Stimulated activated CD4-positive, alpha-beta T cell treated with anti-CD3 and anti-CD28 coated beads, Interleukin-1b, Interleukin-23, amount 100 ng/mL, for 1 hour (primary cell): ENCODE results near the gene VWA8.

Source experiments
- DNase-seq, 2 donors: peaks; one replicate each; pipeline ENCODE4 v3.0.0-alpha.2; 2020; ENCODE audit warnings: low read depth in 2 of 2

Gene VWA8

GRCh38 chr13:41802684-41803444 is 158.0 kb downstream of the VWA8 start:
- DNase-seq: no peak

GRCh38 chr13:41802043-41802683 is 158.7 kb downstream of the VWA8 start:
- DNase-seq: no peak

- DNase-seq: no peak
Observed at GRCh38 chr13:41791056-41791455, 169.9 kb downstream of the VWA8 start.

GRCh38 chr13:41788552-41788951 is 172.4 kb downstream of the VWA8 start:
- no peak for DNase-seq

GRCh38 chr13:41785402-41786172 is 175.3 kb downstream of the VWA8 start:
- DNase-seq: no peak

DNA sequence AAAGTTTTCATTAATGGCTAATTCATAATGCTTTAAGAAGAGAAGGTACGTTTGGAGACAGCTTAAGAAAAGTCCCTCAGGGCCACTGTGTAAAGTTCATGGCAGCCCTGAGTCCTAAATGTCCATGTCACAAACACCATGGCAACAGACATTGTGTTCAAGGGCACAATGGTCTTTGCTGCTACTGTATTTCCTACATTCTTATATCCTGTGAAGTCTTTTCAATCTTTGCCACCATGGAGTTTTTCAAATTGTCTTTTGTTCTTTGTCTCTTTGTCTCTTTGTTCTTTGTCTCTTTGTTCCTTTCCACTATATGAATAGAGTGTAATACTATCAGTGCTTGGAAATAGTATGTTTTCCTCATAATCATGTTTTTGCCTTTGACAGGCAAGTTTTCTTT is 178.8 kb downstream of the VWA8 start:
- DNase-seq: no peak

- no peak for DNase-seq
Observed at GRCh38 chr13:41780715-41781706, 179.9 kb downstream of the VWA8 start.

- DNase-seq: no peak
Observed at GRCh38 chr13:41775251-41775650, 185.7 kb downstream of the VWA8 start.

GRCh38 chr13:41774605-41775218 is 186.2 kb downstream of the VWA8 start:
- DNase-seq: no peak

GRCh38 chr13:41767801-41768200 is 193.1 kb downstream of the VWA8 start:
- DNase-seq: no peak

GRCh38 chr13:41766439-41766838 is 194.5 kb downstream of the VWA8 start:
- DNase-seq: no peak

- no peak for DNase-seq
Observed at GRCh38 chr13:41765813-41766212, 195.1 kb downstream of the VWA8 start.

- DNase-seq: no peak
Observed at GRCh38 chr13:41765020-41765419, 195.9 kb downstream of the VWA8 start.

GRCh38 chr13:41764558-41764957 is 196.4 kb downstream of the VWA8 start:
- DNase-seq: no peak

- no peak for DNase-seq
Observed at GRCh38 chr13:41763782-41764181, 197.1 kb downstream of the VWA8 start.

DNA sequence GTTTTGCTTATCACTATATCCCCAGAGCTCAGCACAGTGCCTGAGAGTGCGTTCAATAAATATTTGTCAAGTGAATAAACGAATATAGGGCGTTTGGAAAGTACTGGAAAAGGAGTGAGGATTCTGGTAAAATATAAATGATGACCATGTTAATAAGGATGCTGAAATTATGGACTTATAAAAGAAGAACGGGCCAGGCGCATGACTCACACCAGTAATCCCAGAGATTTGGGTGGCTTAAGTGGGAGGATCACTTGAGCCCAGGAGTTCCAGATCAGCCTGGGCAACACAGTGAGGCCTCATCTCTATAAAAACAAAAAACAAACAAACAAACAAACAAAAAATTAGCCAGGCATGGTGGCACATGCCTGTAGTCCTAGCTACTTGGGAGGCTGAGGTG is 198.1 kb downstream of the VWA8 start:
- no peak for DNase-seq

DNA sequence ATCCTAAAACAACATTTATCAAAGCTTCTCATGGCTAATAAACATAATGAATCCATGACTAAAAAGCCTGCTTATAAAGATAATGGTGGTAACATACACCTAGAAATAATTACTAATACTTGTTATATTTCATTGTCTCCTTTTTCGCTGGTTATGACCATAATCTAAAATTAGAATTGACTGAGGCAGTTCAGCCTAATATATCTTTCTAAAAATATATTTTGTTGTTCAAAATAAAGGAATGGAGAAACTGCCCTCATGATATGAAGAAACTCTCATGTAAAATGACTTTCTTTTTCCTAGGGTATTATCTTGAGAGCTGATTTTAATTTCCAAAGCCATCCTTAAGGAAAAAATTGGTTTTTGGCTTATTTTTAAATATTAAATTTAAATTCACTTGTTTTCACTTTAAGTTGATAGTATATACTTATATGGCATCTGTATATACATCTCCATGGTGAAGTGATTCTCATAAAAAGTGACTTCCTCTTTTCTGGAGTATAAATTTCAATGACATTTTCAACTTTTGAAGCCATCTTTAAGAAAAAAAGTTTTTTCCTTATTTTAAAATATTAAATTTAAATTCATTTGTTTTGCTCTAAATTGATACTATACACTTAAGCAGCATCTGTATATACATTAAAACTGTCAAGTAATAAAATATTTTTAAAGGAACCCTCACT is 204.6 kb downstream of the VWA8 start:
- DNase-seq: no peak

DNA sequence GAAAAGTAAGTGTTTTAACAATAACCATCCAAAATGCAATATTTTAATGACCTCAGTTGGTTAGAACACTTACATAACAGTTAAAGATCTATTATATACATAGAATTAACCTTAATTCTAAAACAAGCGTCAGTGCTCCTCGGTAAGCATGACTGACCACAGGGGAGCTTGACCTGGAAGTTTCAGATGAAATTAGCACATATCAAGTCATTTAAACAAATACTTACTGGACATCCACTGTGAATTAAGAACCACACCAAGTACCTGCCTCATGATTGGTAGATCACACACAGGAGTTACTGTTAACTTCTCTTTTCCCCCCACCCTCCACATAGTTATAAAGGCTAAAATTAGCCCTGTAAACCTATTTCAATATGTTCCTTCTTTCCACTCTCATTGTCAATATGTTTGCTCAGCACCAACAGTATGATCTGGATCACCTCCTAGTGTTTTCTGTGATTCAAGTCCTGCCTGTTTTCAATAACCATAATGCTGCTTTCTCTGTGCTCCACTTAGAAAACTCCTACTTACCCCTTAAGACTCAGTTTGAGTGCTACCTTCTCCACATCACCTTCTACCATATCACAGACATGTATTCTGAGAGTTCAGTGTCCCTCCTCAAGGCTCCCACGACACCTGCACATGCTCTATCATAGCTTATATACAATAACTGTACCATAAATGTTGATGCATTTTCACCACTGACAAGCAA is 209.0 kb downstream of the VWA8 start:
- DNase-seq: no peak

DNA sequence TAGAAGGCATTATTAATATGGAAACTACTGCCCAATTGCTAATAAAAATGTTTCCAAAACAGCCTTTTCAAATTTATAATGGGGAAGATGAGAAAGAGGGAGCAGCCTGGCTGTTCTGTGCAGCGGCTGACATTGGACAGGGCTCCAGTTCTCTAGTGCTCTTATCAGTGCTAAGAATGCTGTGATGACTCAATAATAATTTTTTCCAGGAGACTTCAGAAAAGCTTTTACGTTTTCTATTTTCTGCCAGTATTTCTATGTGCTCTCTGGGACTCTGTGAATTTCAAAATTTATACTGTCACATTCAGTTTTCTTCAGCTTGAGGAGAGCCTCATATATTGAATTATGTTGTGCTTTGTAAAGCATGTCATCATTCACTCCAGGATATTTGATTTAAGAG is 209.6 kb downstream of the VWA8 start:
- DNase-seq: no peak

DNA sequence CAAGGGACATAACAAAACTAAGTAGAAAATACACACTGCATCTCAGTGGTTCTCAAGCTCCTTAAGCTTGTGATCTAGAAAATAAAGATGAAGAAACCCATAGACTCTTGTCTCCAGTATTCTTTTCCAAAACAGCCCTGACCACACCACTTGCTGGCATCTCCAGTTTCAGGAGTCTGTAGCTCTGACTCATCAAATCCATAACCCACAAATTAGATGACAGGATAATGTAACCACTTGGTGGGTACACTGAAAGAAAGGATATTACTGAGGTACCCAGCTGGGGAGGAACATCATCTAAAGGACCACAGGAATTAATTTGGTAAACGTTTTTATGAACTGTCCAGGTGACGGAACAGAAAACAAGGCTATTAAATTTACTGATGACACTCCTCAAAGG is 214.7 kb downstream of the VWA8 start:
- no peak for DNase-seq
